Kidney epithelial cell (primary cell): ENCODE measurements around the gene TNPO2. TPM values are rescaled to one million over a fixed set of nuclear protein-coding genes. Genes with fewer than 3 reads are reported as not detected.

ENCODE experiments used
- DNase-seq: peaks from one replicate; pipeline ENCODE4 v3.0.0-alpha.2; 2010; ENCODE audit warnings: low read depth
- H3K27me3 ChIP-seq: 2 replicates; pipeline ENCODE4 v1.6.0; 2011; ENCODE audit warnings: low read length; ENCODE audit not compliant: control insufficient read depth, insufficient read depth
- H3K36me3 ChIP-seq: 2 replicates; pipeline ENCODE4 v1.5.1; 2011; ENCODE audit warnings: low read length; ENCODE audit not compliant: control insufficient read depth, insufficient read depth
- H3K4me3 ChIP-seq: 2 replicates; pipeline ENCODE4 v1.5.1; 2011; ENCODE audit warnings: low read depth, mild to moderate bottlenecking, control low read depth, low read length
- total RNA-seq: library from RNA; depleted of rRNA; stranded (reverse); fragments of >200 nt; gene quantifications from 2 replicates; pipeline ENCODE4 v1.2.3, GENCODE V29; 2015
- TF ChIP-seq, protein P1 (sequence below): IDR thresholded peaks from 2 replicates; pipeline ENCODE4 v1.5.1; 2011; ENCODE audit warnings: mild to moderate bottlenecking, moderate library complexity, low read length, control low read depth, inconsistent platforms; ENCODE audit not compliant: insufficient read depth, poor library complexity, severe bottlenecking

The TNPO2 gene
- total RNA-seq, 1 donor from 2014 or later: 27.1 TPM

- Histone ChIP-seq H3K4me3 (peak overlapping the region; percentile 40), H3K36me3 (peaks cover 4% of the 10 kb centered on the region), H3K27me3 (no peaks in the 10 kb centered on the region)
- DNase-seq: no peak
- TF ChIP-seq, protein P1, sequence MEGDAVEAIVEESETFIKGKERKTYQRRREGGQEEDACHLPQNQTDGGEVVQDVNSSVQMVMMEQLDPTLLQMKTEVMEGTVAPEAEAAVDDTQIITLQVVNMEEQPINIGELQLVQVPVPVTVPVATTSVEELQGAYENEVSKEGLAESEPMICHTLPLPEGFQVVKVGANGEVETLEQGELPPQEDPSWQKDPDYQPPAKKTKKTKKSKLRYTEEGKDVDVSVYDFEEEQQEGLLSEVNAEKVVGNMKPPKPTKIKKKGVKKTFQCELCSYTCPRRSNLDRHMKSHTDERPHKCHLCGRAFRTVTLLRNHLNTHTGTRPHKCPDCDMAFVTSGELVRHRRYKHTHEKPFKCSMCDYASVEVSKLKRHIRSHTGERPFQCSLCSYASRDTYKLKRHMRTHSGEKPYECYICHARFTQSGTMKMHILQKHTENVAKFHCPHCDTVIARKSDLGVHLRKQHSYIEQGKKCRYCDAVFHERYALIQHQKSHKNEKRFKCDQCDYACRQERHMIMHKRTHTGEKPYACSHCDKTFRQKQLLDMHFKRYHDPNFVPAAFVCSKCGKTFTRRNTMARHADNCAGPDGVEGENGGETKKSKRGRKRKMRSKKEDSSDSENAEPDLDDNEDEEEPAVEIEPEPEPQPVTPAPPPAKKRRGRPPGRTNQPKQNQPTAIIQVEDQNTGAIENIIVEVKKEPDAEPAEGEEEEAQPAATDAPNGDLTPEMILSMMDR: no peak
These were observed 421 bp downstream of the TNPO2 start for GRCh38 chr19:12723381-12723640.

GRCh38 chr19:12722566-12723380, 959 bp downstream of the TNPO2 start:
- TF ChIP-seq, protein P1: no peak
- DNase-seq: peak; percentile 96
- no peaks in the 10 kb centered on the region for H3K27me3 ChIP-seq

GRCh38 chr19:12721656-12722565, 1.8 kb downstream of the TNPO2 start:
- peaks cover 4% of the 10 kb centered on the region for H3K36me3 ChIP-seq
- TF ChIP-seq, protein P1: no peak
- peak; percentile 19 for DNase-seq
- H3K4me3 ChIP-seq: peak overlapping the region; percentile 89
- no peaks in the 10 kb centered on the region for H3K27me3 ChIP-seq

More at GRCh38 chr19:12722566-12723380, 959 bp downstream of the TNPO2 start:
- H3K4me3 ChIP-seq: peak overlapping the region; percentile 89
- peaks cover 4% of the 10 kb centered on the region for H3K36me3 ChIP-seq

DNA sequence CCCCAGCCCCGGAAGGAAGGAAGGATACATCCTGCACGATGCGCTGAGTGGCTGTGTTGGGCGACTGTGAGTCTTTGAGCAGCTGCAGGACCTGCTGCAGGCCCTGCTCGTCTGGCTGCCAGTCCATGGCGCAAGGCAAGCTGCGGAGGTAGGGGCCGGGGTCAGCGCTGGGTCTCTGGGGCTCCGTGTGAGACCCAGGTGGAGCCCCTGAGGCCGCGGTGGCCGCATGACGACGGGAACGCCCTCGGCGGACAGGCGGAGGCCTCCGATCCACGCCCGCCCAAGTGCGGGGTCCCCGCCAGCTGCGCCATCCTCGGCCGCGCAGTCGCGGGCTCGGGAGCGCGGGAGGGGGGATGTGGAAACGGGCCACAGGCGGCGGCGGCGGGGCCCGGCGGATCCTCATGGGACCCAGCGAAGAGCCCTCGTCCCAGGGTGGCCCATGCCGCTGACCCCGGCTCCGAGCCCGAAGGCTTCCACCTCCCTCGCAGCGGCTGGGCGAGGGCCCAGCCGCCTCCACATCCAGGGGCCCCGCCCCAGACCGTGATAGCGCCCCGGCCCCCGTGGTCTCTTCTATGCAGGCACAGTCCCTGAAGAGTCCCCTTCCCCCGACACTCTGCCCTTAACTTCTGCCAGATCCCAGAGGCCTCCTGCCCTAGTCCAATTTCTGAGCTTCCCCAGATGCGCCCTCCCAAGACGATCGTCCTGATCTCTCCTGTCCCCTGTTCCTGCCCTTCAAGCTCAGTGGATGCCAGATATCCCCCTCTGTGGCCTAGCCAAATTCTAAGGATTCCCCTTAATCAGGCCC, 2.7 kb downstream of the TNPO2 start:
- DNase-seq: no peak
- H3K4me3 ChIP-seq: peak overlapping the region; percentile 89
- H3K36me3 ChIP-seq: peaks cover 4% of the 10 kb centered on the region
- H3K27me3 ChIP-seq: no peaks in the 10 kb centered on the region
- TF ChIP-seq, protein P1: no peak

DNA sequence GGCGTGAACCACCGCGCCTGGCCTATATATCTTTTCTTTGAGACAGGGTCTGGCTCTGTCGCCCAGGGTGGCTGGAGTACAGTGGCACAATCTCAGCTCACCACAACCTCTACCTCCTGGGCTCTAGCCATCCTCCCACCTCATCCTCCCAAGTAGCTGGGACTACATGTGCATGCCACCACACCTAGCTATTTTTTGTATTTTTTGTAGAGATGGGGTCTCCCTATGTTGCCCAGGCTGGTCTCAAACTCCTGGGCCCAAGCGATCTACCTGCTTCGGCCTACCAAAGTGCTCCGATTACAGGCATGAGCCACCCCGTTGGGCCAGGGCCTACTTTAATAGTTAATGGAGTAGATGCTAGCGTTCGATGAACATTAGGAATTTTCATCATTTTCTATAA, 3.4 kb downstream of the TNPO2 start:
- Histone ChIP-seq H3K4me3 (peak overlapping the region; percentile 89), H3K36me3 (peaks cover 6% of the 10 kb centered on the region), H3K27me3 (no peaks in the 10 kb centered on the region)
- TF ChIP-seq, protein P1: no peak
- DNase-seq: no peak
